HepG2 (cell line): ENCODE results near the gene TAF1A. TPM values are rescaled to one million over a fixed set of nuclear protein-coding genes. Genes with fewer than 3 reads are reported as not detected.

Source experiments
- ARNT ChIP-seq: fragments of 450-650 bp; IDR thresholded peaks from 2 replicates; pipeline ENCODE4 v1.6.1; 2017
- FOXC1 ChIP-seq: sonication (generic); formaldehyde crosslinking; IDR thresholded peaks from 2 replicates; pipeline ENCODE4 v1.8.0; 2022; ENCODE audit warnings: mild to moderate bottlenecking, missing genetic modification reagents, borderline replicate concordance
- GATAD1 ChIP-seq: IDR thresholded peaks from 2 replicates; pipeline ENCODE4 v1.6.1; 2016; ENCODE audit warnings: missing genetic modification reagents, missing compliant biosample characterization
- IKZF4 ChIP-seq: sonication (generic); formaldehyde crosslinking; IDR thresholded peaks from 2 replicates; pipeline ENCODE4 v1.5.1; 2020; ENCODE audit warnings: borderline replicate concordance, mild to moderate bottlenecking, low read depth, missing genetic modification reagents; ENCODE audit errors: not compliant biosample characterization
- KAT2B ChIP-seq: fragments of 150-350 bp; IDR thresholded peaks from 2 replicates; pipeline ENCODE4 v1.6.1; 2014; ENCODE audit warnings: low read depth, low read length, borderline replicate concordance
- KDM5B ChIP-seq: sonication (generic); formaldehyde crosslinking; IDR thresholded peaks from 2 replicates; pipeline ENCODE4 v1.4.0; 2020; ENCODE audit warnings: missing genetic modification reagents, mild to moderate bottlenecking, borderline replicate concordance
- KLF6 ChIP-seq: IDR thresholded peaks from 2 replicates; pipeline ENCODE4 v1.8.0; 2016; ENCODE audit warnings: missing biosample characterization, missing genetic modification reagents
- NFKB2 ChIP-seq: sonication (generic); formaldehyde crosslinking; IDR thresholded peaks from 2 replicates; pipeline ENCODE4 v1.4.0; 2020; ENCODE audit warnings: missing genetic modification reagents, borderline replicate concordance
- NR2F6 ChIP-seq, 2 experiments: IDR thresholded peaks; 2 replicates each; pipeline ENCODE4 v1.6.1; 2016; ENCODE audit warnings: antibody characterized with exemption in 1 of 2, mild to moderate bottlenecking in 1 of 2
- REPIN1 ChIP-seq: sonication (generic); formaldehyde crosslinking; IDR thresholded peaks from 2 replicates; pipeline ENCODE4 v1.8.0; 2022; ENCODE audit warnings: missing genetic modification reagents, low read depth, mild to moderate bottlenecking, borderline replicate concordance
- SNAI1 ChIP-seq: sonication (generic); formaldehyde crosslinking; IDR thresholded peaks from 2 replicates; pipeline ENCODE4 v1.5.0; 2020; ENCODE audit warnings: mild to moderate bottlenecking, missing genetic modification reagents, borderline replicate concordance
- SP1 ChIP-seq, 2 experiments: fragments of 450-650 bp in 1 of 2; sonication (generic) in 1 of 2; formaldehyde crosslinking in 1 of 2; IDR thresholded peaks; 2 replicates each; pipeline versions ENCODE4 v1.4.0 to v1.6.1; 2016 to 2020; ENCODE audit warnings: missing genetic modification reagents in 1 of 2
- ZFX ChIP-seq: sonication (generic); formaldehyde crosslinking; IDR thresholded peaks from 2 replicates; pipeline ENCODE4 v1.4.0; 2020; ENCODE audit warnings: mild to moderate bottlenecking, low read depth, missing genetic modification reagents, moderate library complexity
- ZMAT3 ChIP-seq: sonication (generic); formaldehyde crosslinking; conservative IDR thresholded peaks from 2 replicates; pipeline ENCODE4 v1.7.0; 2021; ENCODE audit warnings: missing genetic modification reagents
- ZNF350 ChIP-seq: sonication (generic); formaldehyde crosslinking; IDR thresholded peaks from 2 replicates; pipeline ENCODE4 v1.4.0; 2020; ENCODE audit warnings: mild to moderate bottlenecking, low read depth, missing genetic modification reagents, borderline replicate concordance
- ZNF451 ChIP-seq: sonication (generic); formaldehyde crosslinking; IDR thresholded peaks from 2 replicates; pipeline ENCODE4 v1.5.0; 2020; ENCODE audit warnings: mild to moderate bottlenecking, missing genetic modification reagents
- ZNF7 ChIP-seq: IDR thresholded peaks from 2 replicates; pipeline ENCODE4 v1.6.1; 2016; ENCODE audit warnings: missing biosample characterization, missing genetic modification reagents
- polyA plus RNA-seq, 8 experiments: library from polyadenylated mRNA; depleted of rRNA in 3 of 8; stranded (reverse) in 7 of 8; unstranded in 1 of 8; fragments of >200 nt; fragmentation: Illumina TruSeq in 4 of 8; extraction: Trizol in 4 of 8; gene quantifications; 2 replicates each; pipeline versions ENCODE4 v1.2.1 to v1.2.3, GENCODE V29; 2011 to 2016; ENCODE audit warnings: low read depth in 4 of 8, missing spikeins in 1 of 8, mixed read lengths in 1 of 8; ENCODE audit not compliant: insufficient read depth in 1 of 8
- total RNA-seq, 5 experiments: library from RNA; depleted of rRNA; stranded (reverse); fragments of >200 nt; fragmentation: Illumina TruSeq; extraction: Trizol; gene quantifications; 2 replicates each; pipeline ENCODE4 v1.2.3, GENCODE V29; 2016; ENCODE audit warnings: low read depth in 1 of 5
- TF ChIP-seq, protein P1 (sequence below): fragments of 450-650 bp; IDR thresholded peaks from 2 replicates; pipeline ENCODE4 v1.6.1; 2017
- TF ChIP-seq, protein P2 (sequence below): IDR thresholded peaks from 2 replicates; pipeline ENCODE4 v1.6.1; 2016; ENCODE audit warnings: low read depth
- TF ChIP-seq, protein P3 (sequence below), 2 experiments: sonication (generic) in 1 of 2; formaldehyde crosslinking in 1 of 2; IDR thresholded peaks; 2 replicates each; pipeline versions ENCODE4 v1.6.1 to v1.9.0; 2014 to 2022; ENCODE audit warnings: antibody characterized with exemption in 1 of 2, borderline replicate concordance in 1 of 2, inconsistent platforms in 1 of 2, low read depth in 1 of 2, missing genetic modification reagents in 1 of 2

TAF1A gene
- total and polyA plus RNA-seq, 2 of the 13 experiments (the other 11 are each of a cell fraction or from before 2014, with no cell fraction given), result 3.3 to 10.7 TPM

DNA sequence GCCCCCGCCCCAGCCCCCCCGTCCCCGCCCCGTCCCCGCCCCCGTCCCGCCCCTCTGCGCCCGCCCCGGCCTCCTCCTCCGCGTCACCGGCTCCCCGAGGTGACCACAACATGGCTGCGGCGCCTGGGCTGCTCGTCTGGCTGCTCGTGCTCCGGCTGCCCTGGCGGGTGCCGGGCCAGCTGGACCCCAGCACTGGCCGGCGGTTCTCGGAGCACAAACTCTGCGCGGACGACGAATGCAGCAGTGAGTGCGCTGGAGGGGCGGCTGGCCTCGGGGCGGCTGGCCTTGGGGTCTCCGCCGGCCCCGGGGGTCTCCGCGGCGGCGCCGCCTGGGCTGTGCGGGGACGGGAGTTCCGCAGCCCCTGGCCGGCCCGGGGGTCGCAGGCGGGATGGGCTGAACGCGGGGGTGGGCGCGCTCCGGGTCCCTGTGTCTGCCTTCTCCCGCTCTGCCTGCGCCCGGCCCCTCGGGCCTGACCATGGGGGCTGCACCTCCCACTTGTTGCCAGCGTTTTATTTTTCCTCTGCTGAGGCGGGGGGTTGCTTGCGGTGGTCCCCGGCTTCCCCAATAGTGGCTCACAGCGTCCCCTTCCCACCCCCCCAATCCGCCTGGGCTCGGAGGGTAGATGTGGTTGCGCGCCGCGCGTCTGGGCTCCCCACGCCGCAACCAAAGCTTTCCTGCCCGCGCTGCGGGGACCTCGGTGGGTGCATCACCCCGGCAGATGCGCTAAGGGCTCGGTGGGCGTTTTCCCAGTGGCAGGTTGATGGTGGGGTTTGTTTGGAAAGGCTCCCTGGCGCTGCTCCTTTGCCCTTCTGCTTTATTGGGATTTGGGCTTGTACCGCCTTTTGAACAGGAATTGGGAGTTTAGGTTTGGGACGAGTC is 28.5 kb upstream of the TAF1A start, which contains the start of gene MIA3 (continued):
- TF ChIP-seq ZFX (CRISPR knock-in tag) (peak; percentile 59), IKZF4 (CRISPR knock-in tag) (no peak), ZNF350 (no peak), ARNT (no peak), KDM5B (0 out of 2 replicates have a peak, but pooled peaks have one; percentile 6), REPIN1 (CRISPR knock-in tag) (no peak), GATAD1 (CRISPR knock-in tag) (no peak), ZNF7 (CRISPR knock-in tag) (no peak), ZNF451 (CRISPR knock-in tag) (no peak), ZMAT3 (CRISPR knock-in tag) (0 out of 2 replicates have a peak, but pooled peaks have one; percentile 20), FOXC1 (CRISPR knock-in tag) (no peak), KAT2B (no peak), KLF6 (CRISPR knock-in tag) (no peak), SNAI1 (CRISPR knock-in tag) (no peak), SP1 (IDR thresholded peaks at IDR 0.05) (no peak), SP1 (CRISPR knock-in tag; IDR thresholded peaks at IDR 0.05) (peak; percentile 55; the same call in 1 of the 2 replicates), NR2F6 (IDR thresholded peaks at IDR 0.05) (no peak), NR2F6 (CRISPR knock-in tag; IDR thresholded peaks at IDR 0.05) (no peak), NFKB2 (CRISPR knock-in tag) (peak; percentile 5; the same call in 1 of the 2 replicates)
- TF ChIP-seq, protein P1, sequence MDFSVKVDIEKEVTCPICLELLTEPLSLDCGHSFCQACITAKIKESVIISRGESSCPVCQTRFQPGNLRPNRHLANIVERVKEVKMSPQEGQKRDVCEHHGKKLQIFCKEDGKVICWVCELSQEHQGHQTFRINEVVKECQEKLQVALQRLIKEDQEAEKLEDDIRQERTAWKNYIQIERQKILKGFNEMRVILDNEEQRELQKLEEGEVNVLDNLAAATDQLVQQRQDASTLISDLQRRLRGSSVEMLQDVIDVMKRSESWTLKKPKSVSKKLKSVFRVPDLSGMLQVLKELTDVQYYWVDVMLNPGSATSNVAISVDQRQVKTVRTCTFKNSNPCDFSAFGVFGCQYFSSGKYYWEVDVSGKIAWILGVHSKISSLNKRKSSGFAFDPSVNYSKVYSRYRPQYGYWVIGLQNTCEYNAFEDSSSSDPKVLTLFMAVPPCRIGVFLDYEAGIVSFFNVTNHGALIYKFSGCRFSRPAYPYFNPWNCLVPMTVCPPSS, result no peak
- TF ChIP-seq, protein P2, sequence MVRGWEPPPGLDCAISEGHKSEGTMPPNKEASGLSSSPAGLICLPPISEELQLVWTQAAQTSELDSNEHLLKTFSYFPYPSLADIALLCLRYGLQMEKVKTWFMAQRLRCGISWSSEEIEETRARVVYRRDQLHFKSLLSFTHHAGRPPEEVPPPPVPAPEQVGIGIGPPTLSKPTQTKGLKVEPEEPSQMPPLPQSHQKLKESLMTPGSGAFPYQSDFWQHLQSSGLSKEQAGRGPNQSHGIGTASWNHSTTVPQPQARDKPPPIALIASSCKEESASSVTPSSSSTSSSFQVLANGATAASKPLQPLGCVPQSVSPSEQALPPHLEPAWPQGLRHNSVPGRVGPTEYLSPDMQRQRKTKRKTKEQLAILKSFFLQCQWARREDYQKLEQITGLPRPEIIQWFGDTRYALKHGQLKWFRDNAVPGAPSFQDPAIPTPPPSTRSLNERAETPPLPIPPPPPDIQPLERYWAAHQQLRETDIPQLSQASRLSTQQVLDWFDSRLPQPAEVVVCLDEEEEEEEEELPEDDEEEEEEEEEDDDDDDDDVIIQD, result no peak
- TF ChIP-seq, protein P3, sequence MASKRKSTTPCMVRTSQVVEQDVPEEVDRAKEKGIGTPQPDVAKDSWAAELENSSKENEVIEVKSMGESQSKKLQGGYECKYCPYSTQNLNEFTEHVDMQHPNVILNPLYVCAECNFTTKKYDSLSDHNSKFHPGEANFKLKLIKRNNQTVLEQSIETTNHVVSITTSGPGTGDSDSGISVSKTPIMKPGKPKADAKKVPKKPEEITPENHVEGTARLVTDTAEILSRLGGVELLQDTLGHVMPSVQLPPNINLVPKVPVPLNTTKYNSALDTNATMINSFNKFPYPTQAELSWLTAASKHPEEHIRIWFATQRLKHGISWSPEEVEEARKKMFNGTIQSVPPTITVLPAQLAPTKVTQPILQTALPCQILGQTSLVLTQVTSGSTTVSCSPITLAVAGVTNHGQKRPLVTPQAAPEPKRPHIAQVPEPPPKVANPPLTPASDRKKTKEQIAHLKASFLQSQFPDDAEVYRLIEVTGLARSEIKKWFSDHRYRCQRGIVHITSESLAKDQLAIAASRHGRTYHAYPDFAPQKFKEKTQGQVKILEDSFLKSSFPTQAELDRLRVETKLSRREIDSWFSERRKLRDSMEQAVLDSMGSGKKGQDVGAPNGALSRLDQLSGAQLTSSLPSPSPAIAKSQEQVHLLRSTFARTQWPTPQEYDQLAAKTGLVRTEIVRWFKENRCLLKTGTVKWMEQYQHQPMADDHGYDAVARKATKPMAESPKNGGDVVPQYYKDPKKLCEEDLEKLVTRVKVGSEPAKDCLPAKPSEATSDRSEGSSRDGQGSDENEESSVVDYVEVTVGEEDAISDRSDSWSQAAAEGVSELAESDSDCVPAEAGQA (IDR thresholded peaks at IDR 0.05; ENCODE audit: low read depth), result no peak
- TF ChIP-seq, protein P3 (CRISPR knock-in tag; IDR thresholded peaks at IDR 0.05; ENCODE audit: borderline replicate concordance), result no peak
